Measurements from ENCODE around the gene KIF4B. TPM values are rescaled to one million over a fixed set of nuclear protein-coding genes. Genes with fewer than 3 reads are reported as not detected.
"Not testable (repeated sequence)": the region's sequence is repeated elsewhere in the genome, so short reads cannot be mapped to it uniquely, and the experiment has no call there.

Gene KIF4B
- total RNA-seq, 1 experiment from 2014 or later = 0.03 TPM

DNA sequence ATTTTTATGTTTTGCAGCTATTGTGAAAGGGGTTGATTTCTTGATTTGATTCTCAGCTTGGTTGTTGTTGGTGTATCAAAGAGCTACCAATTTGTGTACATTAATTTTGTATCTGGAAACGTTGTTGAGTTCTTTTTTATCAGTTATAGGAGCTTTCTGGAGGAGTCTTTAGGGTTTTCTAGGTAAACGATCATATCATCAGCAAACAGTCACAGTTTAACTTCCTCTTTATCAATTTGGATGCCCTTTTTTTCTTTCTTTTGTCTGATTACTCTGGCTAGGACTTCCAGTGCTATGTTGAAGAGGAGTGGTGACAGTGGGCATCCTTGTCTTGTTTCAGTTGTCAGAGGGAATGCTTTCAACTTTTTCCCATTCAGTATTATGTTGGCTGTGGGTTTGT lies 21.5 kb downstream of the KIF4B start:
- not testable (repeated sequence) for H3K27me3 ChIP-seq, H3K4me3 ChIP-seq, H3K9me3 ChIP-seq, H3K36me3 ChIP-seq, DNase-seq

GRCh38 chr5:155040984-155041653 lies 27.6 kb downstream of the KIF4B start:
- Histone ChIP-seq H3K27me3 (peaks cover 17% of the 10 kb centered on the region), H3K36me3 (no peaks in the 10 kb centered on the region), H3K9me3 (no peaks in the 10 kb centered on the region), H3K4me3 (no peak overlapping the region)
- DNase-seq = no peak

GRCh38 chr5:155044591-155044990 lies 31.0 kb downstream of the KIF4B start:
- Histone ChIP-seq H3K9me3 (no peaks in the 10 kb centered on the region), H3K36me3 (no peaks in the 10 kb centered on the region), H3K27me3 (peaks cover 13% of the 10 kb centered on the region), H3K4me3 (no peak overlapping the region)
- DNase-seq = no peak

DNA sequence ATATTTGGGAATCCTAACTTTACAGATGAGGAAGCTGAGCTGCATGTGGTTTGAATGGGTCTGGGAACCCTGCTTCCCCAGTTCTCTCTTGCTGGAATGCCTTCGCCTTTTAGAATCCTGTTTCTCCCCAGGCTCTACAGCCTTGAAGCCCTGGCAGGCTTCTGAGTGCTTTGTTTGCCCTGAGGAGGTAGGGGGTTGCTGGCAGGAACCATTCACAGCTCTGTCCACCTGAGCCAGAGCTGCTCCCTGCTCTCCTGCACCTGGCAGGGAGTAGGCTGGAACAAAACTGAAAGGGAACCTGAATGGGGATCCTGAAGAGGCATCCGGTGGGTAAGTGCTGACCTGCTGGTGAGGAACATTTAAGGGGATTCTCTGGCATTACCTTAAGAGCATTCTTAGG lies 33.0 kb downstream of the KIF4B start:
- Histone ChIP-seq H3K36me3 (no peaks in the 10 kb centered on the region), H3K27me3 (peaks cover 13% of the 10 kb centered on the region), H3K9me3 (no peaks in the 10 kb centered on the region), H3K4me3 (no peak overlapping the region)
- DNase-seq = no peak

DNA sequence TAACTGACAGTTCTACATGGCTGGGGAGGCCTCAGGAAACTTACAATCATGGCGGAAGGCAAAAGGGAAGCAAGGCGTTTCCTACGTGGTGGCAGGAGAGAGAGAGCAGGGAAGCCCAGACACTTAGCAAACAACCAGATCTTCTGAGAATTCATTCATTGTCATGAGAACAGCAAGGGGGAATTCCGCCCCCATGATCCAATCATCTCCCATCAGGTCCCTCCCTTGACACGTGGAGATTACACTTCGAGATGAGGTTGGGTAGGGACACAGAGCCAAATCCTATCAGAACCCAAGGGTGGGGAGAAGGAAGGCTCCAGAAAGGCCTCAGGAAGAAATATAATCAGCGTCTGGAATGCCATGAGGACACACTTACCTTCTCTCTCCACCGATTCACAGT lies 34.3 kb downstream of the KIF4B start:
- no peak for DNase-seq

DNA sequence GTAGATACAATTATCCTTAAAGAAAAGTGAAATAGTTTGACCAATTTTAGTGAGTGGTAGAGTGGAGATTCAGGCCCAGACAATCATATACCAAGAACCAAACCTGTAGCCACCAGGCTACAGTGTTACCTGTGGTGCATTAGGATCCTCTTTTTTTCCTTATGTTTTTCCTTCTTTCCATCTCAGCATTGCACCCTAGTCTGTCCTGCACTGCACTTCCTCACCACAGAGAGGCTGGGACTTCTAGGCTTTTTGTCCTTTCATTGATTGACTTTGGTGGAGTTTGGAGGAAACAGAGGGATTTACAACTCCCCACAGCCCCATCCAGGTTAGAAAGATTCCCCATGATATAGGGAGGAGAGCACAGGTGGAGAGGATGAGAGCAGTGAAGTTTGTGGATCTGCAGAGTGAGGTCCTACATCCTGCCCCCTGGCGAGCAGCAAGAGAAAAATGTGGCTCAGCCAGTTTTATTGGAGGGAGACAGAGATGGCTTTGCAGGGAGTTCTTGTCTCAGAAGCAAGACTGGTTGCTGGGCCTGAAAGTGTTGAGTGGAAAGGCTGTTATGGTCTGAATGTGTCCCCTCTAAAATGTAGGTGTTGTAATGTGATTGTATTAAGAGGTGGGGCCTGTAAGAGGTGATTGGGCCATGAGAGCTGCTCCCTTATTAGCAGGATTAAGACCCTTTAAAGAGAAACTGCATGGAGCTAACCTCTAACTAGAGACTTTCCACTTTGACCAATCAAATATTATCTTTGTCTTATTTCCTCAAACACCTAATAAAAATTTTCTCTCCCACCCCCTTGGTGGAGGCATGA lies 36.2 kb downstream of the KIF4B start:
- Histone ChIP-seq H3K27me3 (0 out of 2 replicates have a peak, but pooled peaks cover 5% of the 10 kb centered on the region), H3K9me3 (no peaks in the 10 kb centered on the region), H3K4me3 (no peak overlapping the region), H3K36me3 (no peaks in the 10 kb centered on the region)
- DNase-seq = no peak

More for the DNA sequence above, 34.3 kb downstream of the KIF4B start:
- Histone ChIP-seq H3K36me3 (no peaks in the 10 kb centered on the region), H3K9me3 (no peaks in the 10 kb centered on the region), H3K4me3 (no peak overlapping the region), H3K27me3 (peaks cover 9% of the 10 kb centered on the region)

DNA sequence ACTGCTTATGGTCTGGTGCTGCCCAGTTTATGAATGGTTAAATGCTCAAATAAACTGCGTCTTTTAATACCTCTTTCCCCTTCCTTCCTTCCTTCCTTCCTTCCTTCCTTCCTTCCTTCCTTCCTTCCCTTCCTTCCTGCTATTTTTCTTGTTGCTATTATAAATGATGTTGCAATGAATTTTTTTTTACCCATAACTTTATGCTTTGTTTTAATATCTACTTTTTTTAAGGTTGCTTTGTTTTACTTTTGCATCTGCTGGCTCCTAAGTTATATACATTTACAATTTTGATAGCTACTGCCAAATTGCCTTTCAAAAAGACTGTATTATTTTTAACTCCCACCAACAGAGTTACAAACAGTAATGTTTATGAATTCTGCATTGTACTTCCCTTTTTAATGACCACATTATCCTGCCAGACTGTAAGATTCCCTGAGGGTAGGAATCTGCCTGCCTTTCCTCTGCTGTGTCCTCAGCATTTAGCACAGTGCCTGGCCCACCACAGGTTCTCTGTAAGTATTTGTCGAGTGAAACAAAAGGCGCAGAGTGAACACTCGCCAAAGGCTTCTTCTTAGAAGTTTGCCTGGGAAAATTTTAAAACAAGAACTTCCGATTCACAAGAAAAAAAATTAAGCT lies 36.9 kb downstream of the KIF4B start:
- peaks cover 5% of the 10 kb centered on the region; the same call in 1 of the 2 replicates for H3K27me3 ChIP-seq

DNA sequence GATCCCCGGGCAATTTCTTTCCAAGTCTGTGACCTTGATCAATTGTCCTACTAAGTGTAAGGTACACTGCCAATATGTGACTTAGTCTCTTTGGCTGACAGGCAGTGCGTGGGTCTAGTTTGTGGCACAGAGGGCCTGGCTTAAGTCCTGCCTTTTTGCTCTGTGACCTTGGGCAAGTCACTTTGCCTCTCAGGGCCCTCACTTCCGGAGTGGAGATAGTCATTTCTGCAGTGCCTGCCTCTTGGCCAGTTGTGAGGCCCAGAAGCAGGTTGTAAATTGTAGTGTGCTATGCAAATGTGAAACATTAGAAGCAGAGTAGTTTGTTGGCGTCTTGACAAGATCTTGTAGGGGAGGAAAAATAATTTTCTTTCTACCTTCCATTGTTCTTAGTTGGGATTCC lies 39.0 kb downstream of the KIF4B start:
- DNase-seq = no peak
- Histone ChIP-seq H3K36me3 (no peaks in the 10 kb centered on the region), H3K27me3 (no peaks in the 10 kb centered on the region; the same call in 1 of the 2 replicates), H3K9me3 (no peaks in the 10 kb centered on the region), H3K4me3 (no peak overlapping the region)

More for the DNA sequence above, 36.9 kb downstream of the KIF4B start:
- DNase-seq = no peak
- no peaks in the 10 kb centered on the region for H3K9me3 ChIP-seq
- H3K4me3 ChIP-seq = no peak overlapping the region
- H3K36me3 ChIP-seq = no peaks in the 10 kb centered on the region

DNA sequence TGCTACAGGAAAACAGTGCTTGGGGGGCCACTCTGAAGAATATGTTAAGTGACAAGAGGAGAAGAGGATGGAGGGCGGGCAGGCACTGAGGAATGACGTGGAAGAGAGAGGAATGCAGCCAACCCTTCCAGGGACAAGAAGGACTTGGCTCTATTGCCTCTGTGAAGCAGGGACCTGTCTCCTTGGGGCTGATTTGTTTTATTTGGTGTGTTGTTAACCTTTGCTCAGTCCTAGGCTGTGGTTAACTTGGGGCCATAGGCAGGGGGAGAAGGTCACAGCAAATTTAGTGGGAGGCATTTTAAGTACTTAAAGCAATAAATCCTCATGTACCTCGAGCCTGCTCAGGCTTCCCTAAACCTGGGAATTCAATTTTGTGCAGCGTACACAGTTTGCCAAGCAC lies 39.9 kb downstream of the KIF4B start:
- Histone ChIP-seq H3K9me3 (no peaks in the 10 kb centered on the region), H3K4me3 (no peak overlapping the region), H3K36me3 (no peaks in the 10 kb centered on the region), H3K27me3 (no peaks in the 10 kb centered on the region; the same call in 1 of the 2 replicates)
- DNase-seq = no peak

DNA sequence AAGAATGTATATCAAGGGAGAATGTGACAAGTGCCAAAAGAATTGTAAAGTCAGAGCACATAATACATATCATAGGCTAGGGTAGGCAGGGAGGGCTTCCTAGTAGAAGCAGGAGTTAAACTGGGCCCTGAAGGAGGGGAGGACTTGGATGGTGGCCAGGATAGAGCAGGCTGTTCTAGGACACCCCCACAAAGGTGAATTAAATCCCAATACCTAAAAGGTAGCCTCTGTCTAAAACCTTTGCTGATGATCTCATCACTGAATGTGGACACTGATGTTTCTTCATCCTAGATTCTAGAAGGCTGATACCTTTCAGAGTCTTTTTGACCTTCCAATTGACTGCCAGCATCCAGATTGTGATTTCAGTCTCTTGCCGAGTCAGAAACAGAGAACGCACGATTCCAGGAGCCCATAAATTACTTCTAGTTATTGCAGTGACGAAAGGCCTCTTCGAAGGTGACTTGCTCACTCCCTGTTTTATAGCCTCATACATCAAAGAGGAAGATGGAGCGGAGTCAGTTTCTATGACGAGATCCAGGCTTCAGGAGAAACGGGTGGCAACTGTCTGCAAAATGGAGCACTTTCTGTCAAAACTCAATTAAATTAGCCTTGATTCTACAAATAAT lies 43.2 kb downstream of the KIF4B start:
- H3K27me3 ChIP-seq = no peaks in the 10 kb centered on the region; the same call in 1 of the 2 replicates
- no peak for DNase-seq
- no peaks in the 10 kb centered on the region for H3K36me3 ChIP-seq
- no peak overlapping the region for H3K4me3 ChIP-seq
- H3K9me3 ChIP-seq = no peaks in the 10 kb centered on the region

DNA sequence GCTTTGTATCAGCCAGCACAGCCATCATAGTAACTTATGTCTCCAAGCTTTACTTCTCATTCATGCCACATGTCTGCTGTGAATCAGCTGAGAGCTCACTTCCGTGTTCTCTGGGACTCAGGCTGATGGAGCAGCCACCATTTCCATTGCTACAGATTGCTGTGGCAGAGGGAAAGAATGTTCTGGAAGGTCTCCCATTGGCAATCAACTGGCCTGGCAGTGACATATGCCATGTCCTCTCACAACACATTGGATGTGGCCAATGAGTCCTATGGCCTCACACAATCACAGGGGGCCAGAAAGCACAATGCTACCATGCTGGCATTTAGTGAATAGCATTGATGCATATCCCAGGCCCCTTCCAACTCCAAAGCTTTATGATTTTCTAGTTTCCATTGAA lies 44.1 kb downstream of the KIF4B start:
- no peaks in the 10 kb centered on the region; the same call in 1 of the 2 replicates for H3K27me3 ChIP-seq
- no peaks in the 10 kb centered on the region for H3K9me3 ChIP-seq
- no peaks in the 10 kb centered on the region for H3K36me3 ChIP-seq
- no peak for DNase-seq
- H3K4me3 ChIP-seq = no peak overlapping the region

DNA sequence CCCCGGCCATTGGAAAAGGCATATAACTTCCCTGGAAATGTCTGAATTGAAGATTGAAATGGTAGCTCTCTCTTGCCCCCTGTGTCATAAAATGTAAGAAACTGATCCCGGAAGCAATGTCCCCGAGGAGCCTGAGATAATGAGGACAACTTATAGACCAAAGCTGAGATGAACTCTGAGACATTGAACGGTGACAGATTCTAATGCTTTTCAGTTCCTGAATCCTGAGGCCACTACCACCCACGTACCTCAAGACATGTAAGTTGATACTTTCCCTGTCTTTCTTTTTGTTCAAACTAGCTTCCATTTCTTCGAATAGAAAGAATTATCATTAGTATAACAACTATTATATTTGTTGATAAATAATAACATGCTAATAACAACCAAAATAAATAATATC lies 51.0 kb downstream of the KIF4B start:
- no peak overlapping the region for H3K4me3 ChIP-seq
- DNase-seq = no peak
- no peaks in the 10 kb centered on the region for H3K36me3 ChIP-seq
- peaks cover 10% of the 10 kb centered on the region; the same call in 1 of the 2 replicates for H3K27me3 ChIP-seq
- no peaks in the 10 kb centered on the region; the same call in 1 of the 2 replicates for H3K9me3 ChIP-seq

- Histone ChIP-seq H3K36me3 (no peaks in the 10 kb centered on the region), H3K9me3 (no peaks in the 10 kb centered on the region; the same call in 1 of the 2 replicates), H3K27me3 (peaks cover 10% of the 10 kb centered on the region; the same call in 1 of the 2 replicates), H3K4me3 (no peak overlapping the region)
- no peak for DNase-seq
These were observed 53.5 kb downstream of the KIF4B start for GRCh38 chr5:155066886-155067595.
